OCI-LY7 (cell line): Measurements from ENCODE around the gene WRAP73. TPM values are rescaled to one million over a fixed set of nuclear protein-coding genes. Genes with fewer than 3 reads are reported as not detected.
"Not testable (repeated sequence)": the region's sequence is repeated elsewhere in the genome, so short reads cannot be mapped to it uniquely, and the experiment has no call there.

Experiments used
- BruUV-seq: library from RNA; stranded (reverse); fragments of 400-500 nt; replicated peaks from 2 replicates; lab custom pipeline; 2021; lab: Mats Ljungman, UMichigan
- CTCF ChIA-PET: fragments of 300-600 bp; sonication (Branson Sonifier 250); formaldehyde crosslinking; loops from one replicate; lab custom pipeline; 2022; ENCODE audit warnings: antibody characterized with exemption; ENCODE audit not compliant: unreplicated experiment; lab: Charles Lee
- POLR2A ChIA-PET: fragments of 300-600 bp; sonication (Branson Sonifier 250); formaldehyde crosslinking; loops from one replicate; lab custom pipeline; 2022; ENCODE audit warnings: antibody characterized with exemption; lab: Charles Lee
- DNase-seq: peaks from one replicate; pipeline ENCODE4 v3.0.0-alpha.2; 2015; ENCODE audit warnings: low spot score
- H2AFZ ChIP-seq: fragments of 200-600 bp; sonication (generic), shearing (Covaris generic); 2 replicates; pipeline ENCODE4 v1.6.1; 2014; ENCODE audit warnings: mild to moderate bottlenecking, antibody characterized with exemption, low read length, moderate library complexity
- H3K27ac ChIP-seq: fragments of 200-600 bp; sonication (generic); 2 replicates; pipeline ENCODE4 v1.5.1; 2014; ENCODE audit warnings: mixed run types, low read depth, mild to moderate bottlenecking, moderate library complexity, low read length, inconsistent platforms; ENCODE audit not compliant: poor library complexity, severe bottlenecking
- H3K36me3 ChIP-seq: fragments of 200-600 bp; sonication (generic); 2 replicates; pipeline ENCODE4 v1.6.1; 2014; ENCODE audit warnings: mild to moderate bottlenecking, antibody characterized with exemption, low read length, moderate library complexity, mixed read lengths; ENCODE audit not compliant: insufficient read depth
- H3K4me1 ChIP-seq: fragments of 200-600 bp; sonication (generic); 2 replicates; pipeline ENCODE4 v1.5.1; 2014; ENCODE audit warnings: mild to moderate bottlenecking, low read length; ENCODE audit not compliant: insufficient read depth, poor library complexity, severe bottlenecking
- H3K4me2 ChIP-seq: fragments of 200-600 bp; sonication (generic); 2 replicates; pipeline ENCODE4 v1.6.1; 2014; ENCODE audit warnings: mild to moderate bottlenecking, low read length
- H3K4me3 ChIP-seq: fragments of 200-600 bp; sonication (generic); 2 replicates; pipeline ENCODE4 v1.5.1; 2014; ENCODE audit warnings: mild to moderate bottlenecking, low read depth, low read length; ENCODE audit not compliant: poor library complexity, severe bottlenecking
- H3K79me2 ChIP-seq: fragments of 200-600 bp; sonication (generic); 2 replicates; pipeline ENCODE4 v1.6.1; 2016; ENCODE audit warnings: low read depth, mild to moderate bottlenecking, low read length, moderate library complexity, mixed read lengths; ENCODE audit not compliant: insufficient read depth
- H3K9me2 ChIP-seq: fragments of 200-600 bp; sonication (generic); 2 replicates; pipeline ENCODE4 v1.6.1; 2016; ENCODE audit warnings: mild to moderate bottlenecking, low read length, mixed read lengths; ENCODE audit not compliant: insufficient read depth
- H3K9me3 ChIP-seq: fragments of 200-600 bp; sonication (generic); 2 replicates; pipeline ENCODE4 v1.6.1; 2014; ENCODE audit warnings: mild to moderate bottlenecking, mixed run types, low read length, mixed read lengths
- H4K20me1 ChIP-seq: fragments of 200-600 bp; sonication (generic); 2 replicates; pipeline ENCODE4 v1.6.1; 2014; ENCODE audit warnings: mild to moderate bottlenecking, antibody characterized with exemption, low read length, moderate library complexity, mixed read lengths; ENCODE audit not compliant: insufficient read depth
- EZH2phosphoT487 ChIP-seq: fragments of 200-600 bp; sonication (generic); IDR thresholded peaks from 2 replicates; pipeline ENCODE4 v1.6.1; 2018; ENCODE audit warnings: low read depth, borderline replicate concordance, mild to moderate bottlenecking, mixed run types, antibody characterized with exemption, low read length, moderate library complexity, mixed read lengths
- intact Hi-C: fragments of 100-400 bp; cut with micrococcal nuclease; formaldehyde crosslinking; loops from one replicate; pipeline ENCODE4 v1.10.0; 2022; ENCODE audit not compliant: unreplicated experiment
- total RNA-seq, 2 experiments: library from RNA; depleted of rRNA in 1 of 2; stranded (reverse); fragments of >200 nt in 1 of 2; shearing (Covaris generic) in 1 of 2; gene quantifications; 2 replicates each; pipeline ENCODE4 v1.2.3, GENCODE V29; 2014 to 2022
- TF ChIP-seq, protein P1 (sequence below): fragments of 200-600 bp; sonication (generic); conservative IDR thresholded peaks from 2 replicates; pipeline ENCODE4 v1.5.1; 2014; ENCODE audit warnings: mild to moderate bottlenecking, antibody characterized with exemption, low read length, moderate library complexity, mixed read lengths

The WRAP73 gene
- total RNA-seq, 2 experiments from 2014 or later, result 34.7 to 40.0 TPM

DNA sequence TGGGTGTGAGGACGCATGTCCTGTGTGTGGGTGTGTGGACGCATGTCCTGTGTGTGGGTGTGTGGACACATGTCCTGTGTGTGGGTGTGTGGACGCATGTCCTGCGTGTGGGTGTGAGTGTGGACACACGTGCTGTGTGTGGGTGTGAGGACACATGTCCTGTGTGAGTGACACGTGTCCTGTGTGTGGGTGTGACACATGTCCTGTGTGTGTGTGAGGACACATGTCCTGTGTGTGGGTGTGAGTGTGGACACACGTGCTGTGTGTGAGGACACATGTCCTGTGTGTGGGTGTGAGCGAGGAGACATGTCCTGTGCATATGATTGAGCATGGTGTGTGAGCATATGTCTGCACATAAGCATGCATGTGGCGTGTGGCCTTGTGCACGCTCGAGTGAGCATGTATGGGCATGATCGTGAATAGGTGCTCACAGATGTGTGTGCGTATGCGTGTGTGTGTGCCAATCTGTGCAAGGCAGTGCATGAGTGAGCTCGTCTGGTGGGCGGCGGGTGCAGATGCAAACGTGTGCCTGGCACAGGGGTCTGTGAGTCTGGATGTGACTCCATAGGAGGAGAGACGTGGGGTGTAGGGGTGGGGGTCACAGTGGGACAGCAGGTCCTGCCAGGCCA, 63.8 kb downstream of the WRAP73 start:
- POLR2A ChIA-PET, result no interaction called here
- TF ChIP-seq EZH2phosphoT487, result no peak
- TF ChIP-seq, protein P1, sequence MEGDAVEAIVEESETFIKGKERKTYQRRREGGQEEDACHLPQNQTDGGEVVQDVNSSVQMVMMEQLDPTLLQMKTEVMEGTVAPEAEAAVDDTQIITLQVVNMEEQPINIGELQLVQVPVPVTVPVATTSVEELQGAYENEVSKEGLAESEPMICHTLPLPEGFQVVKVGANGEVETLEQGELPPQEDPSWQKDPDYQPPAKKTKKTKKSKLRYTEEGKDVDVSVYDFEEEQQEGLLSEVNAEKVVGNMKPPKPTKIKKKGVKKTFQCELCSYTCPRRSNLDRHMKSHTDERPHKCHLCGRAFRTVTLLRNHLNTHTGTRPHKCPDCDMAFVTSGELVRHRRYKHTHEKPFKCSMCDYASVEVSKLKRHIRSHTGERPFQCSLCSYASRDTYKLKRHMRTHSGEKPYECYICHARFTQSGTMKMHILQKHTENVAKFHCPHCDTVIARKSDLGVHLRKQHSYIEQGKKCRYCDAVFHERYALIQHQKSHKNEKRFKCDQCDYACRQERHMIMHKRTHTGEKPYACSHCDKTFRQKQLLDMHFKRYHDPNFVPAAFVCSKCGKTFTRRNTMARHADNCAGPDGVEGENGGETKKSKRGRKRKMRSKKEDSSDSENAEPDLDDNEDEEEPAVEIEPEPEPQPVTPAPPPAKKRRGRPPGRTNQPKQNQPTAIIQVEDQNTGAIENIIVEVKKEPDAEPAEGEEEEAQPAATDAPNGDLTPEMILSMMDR, result no peak
- Histone ChIP-seq H3K27ac (no peak overlapping the region), H3K4me3 (no peak overlapping the region), H3K9me2 (no peaks in the 10 kb centered on the region), H3K36me3 (no peaks in the 10 kb centered on the region), H4K20me1 (no peaks in the 10 kb centered on the region), H3K79me2 (no peaks in the 10 kb centered on the region), H2AFZ (no peak overlapping the region), H3K4me1 (no peaks in the 10 kb centered on the region), H3K9me3 (0 out of 2 replicates have a peak, but pooled peaks cover 2% of the 10 kb centered on the region), H3K4me2 (no peak overlapping the region)
- intact Hi-C loops, result no loop called here
- CTCF ChIA-PET, result no interaction called here
- BruUV-seq, result no TSS peak
- no peak for DNase-seq

DNA sequence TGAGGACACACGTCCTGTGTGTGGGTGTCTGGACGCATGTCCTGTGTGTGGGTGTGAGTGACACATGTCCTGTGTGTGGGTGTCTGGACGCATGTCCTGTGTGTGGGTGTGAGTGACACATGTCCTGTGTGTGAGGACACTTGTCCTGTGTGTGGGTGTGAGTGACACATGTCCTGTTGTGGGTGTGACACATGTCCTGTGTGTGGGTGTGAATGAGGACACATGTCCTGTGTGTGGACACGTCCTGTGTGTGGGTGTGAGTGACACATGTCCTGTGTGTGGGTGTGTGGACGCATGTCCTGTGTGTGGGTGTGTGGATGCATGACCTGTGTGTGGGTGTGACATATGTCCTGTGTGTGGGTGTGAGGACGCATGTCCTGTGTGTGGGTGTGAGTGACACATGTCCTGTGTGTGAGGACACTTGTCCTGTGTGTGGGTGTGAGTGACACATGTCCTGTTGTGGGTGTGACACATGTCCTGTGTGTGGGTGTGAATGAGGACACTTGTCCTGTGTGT, 64.5 kb downstream of the WRAP73 start:
- BruUV-seq, intact Hi-C loops, H2AFZ ChIP-seq, H3K4me2 ChIP-seq, H3K4me1 ChIP-seq, H4K20me1 ChIP-seq, H3K36me3 ChIP-seq, H3K27ac ChIP-seq, H3K4me3 ChIP-seq, H3K9me3 ChIP-seq, H3K79me2 ChIP-seq, CTCF ChIA-PET, H3K9me2 ChIP-seq, POLR2A ChIA-PET, DNase-seq: not testable (repeated sequence)

DNA sequence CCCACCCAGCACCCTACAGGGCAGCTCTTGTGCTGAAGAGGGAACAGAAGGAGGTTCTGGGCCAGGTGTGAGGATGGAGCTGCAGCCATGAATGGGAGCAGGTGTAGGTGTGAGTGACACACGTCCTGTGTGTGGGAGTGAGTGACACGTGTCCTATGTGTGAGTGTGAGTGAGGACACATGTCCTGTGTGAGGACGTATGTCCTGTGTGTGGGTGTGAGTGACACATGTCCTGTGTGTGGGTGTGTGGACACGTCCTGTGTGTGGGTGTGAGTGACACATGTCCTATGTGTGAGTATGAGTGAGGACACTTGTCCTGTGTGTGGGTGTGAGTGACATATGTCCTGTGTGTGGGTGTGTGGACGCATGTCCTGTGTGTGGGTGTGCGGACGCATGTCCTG, 65.0 kb downstream of the WRAP73 start:
- ChIA-PET POLR2A (no interaction called here), CTCF (no interaction called here)
- intact Hi-C loops, result no loop called here
- no peak overlapping the region for H3K4me2 ChIP-seq
- no peak overlapping the region for H2AFZ ChIP-seq
- no peak for DNase-seq
- H3K27ac ChIP-seq, result no peak overlapping the region
- no peak for TF ChIP-seq EZH2phosphoT487
- TF ChIP-seq, protein P1, result no peak
- no peaks in the 10 kb centered on the region for H3K4me1 ChIP-seq
- H3K4me3 ChIP-seq, result no peak overlapping the region
- no peaks in the 10 kb centered on the region for H4K20me1 ChIP-seq
- no peaks in the 10 kb centered on the region for H3K36me3 ChIP-seq
- BruUV-seq, result no TSS peak
- H3K79me2 ChIP-seq, result no peaks in the 10 kb centered on the region
- no peaks in the 10 kb centered on the region for H3K9me2 ChIP-seq
- 0 out of 2 replicates have a peak, but pooled peaks cover 2% of the 10 kb centered on the region for H3K9me3 ChIP-seq

DNA sequence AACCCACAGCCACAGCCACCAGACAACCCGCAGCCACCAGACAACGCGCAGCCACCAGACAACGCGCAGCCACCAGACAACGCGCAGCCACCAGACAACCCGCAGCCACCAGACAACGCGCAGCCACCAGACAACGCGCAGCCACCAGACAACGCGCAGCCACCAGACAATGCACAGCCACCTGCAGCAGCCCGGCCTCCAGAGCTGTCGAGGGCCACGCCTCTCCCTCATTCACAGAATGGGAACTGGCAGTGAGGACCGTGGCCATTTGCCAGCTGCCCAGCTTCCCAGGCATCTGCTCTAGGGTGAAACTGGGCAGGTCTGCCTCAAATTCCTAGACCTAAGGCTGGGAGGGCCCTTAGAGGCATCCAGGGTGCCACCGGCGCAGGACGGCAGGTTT, 66.2 kb downstream of the WRAP73 start:
- H3K9me3 ChIP-seq, POLR2A ChIA-PET, CTCF ChIA-PET, H3K36me3 ChIP-seq, H4K20me1 ChIP-seq, H3K27ac ChIP-seq, H3K79me2 ChIP-seq, H2AFZ ChIP-seq, H3K4me3 ChIP-seq, intact Hi-C loops, DNase-seq, H3K9me2 ChIP-seq, H3K4me2 ChIP-seq, H3K4me1 ChIP-seq, BruUV-seq: not testable (repeated sequence)
